ENCODE data around the gene ASTN2. TPM values are rescaled to one million over a fixed set of nuclear protein-coding genes. Genes with fewer than 3 reads are reported as not detected.

The ASTN2 gene
- total and polyA plus RNA-seq, 2 donors (not counting 3 experiments of a cell fraction or from before 2014, with no cell fraction given), result 1.0 to 1.9 TPM

DNA sequence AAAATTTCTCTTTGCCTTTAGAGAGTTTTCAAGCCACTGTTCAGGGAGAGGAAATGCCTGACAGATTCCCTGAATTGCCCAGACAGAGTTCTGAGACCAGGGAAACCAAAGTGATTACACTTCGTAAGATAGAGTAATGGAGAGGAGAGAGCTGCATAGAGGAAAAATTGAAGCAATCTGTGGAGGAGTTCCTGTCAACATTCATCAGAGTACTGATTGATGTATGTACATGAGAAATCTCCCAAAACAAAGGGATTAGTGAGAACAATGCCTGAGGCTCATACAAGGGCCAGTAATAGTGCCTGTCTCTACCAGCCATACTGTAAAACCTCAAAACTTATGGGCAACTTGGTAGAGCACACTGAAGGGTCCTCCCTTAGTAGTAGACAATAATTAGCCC is 806.8 kb downstream of the ASTN2 start:
- no peaks in the 10 kb centered on the region for H4K20me1 ChIP-seq (replicated peaks; ENCODE audit: control insufficient read depth, extremely low read depth, insufficient read depth, low read length)
- no peaks in the 10 kb centered on the region for H3K9me1 ChIP-seq (replicated peaks; ENCODE audit: control insufficient read depth, extremely low read depth, insufficient read depth, low read length)
- H3K9me3 ChIP-seq (replicated peaks; ENCODE audit: control insufficient read depth, insufficient read depth, low read length), result no peaks in the 10 kb centered on the region
- H3K4me1 ChIP-seq (ENCODE audit: control insufficient read depth, extremely low read depth, insufficient read depth, low read length), result no peaks in the 10 kb centered on the region
- TF ChIP-seq POLR2AphosphoS5 (IDR thresholded peaks at IDR 0.05; ENCODE audit: insufficient read depth, low read depth, low read length) (no peak), JUN (IDR thresholded peaks at IDR 0.05; ENCODE audit: borderline replicate concordance, insufficient read depth, insufficient read length, low read depth) (no peak)
- TF ChIP-seq, protein P1, sequence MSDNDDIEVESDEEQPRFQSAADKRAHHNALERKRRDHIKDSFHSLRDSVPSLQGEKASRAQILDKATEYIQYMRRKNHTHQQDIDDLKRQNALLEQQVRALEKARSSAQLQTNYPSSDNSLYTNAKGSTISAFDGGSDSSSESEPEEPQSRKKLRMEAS (IDR thresholded peaks at IDR 0.05; ENCODE audit: insufficient read depth, insufficient read length), result no peak
- ChIA-PET POLR2A (no interaction called here), CTCF (no interaction called here)
- H2AFZ ChIP-seq (ENCODE audit: low read depth, low read length), result no peak overlapping the region
- no TSS peak for BruUV-seq (replicated peaks)
- H3K9ac ChIP-seq (replicated peaks; ENCODE audit: extremely low read depth, insufficient read depth, low read length), result no peak overlapping the region
- FAIRE-seq (no peak), DNase-seq (ENCODE audit: low read depth, low spot score) (no peak)
- intact Hi-C loops (cut with micrococcal nuclease), result no loop called here
- H3K79me2 ChIP-seq (ENCODE audit: control insufficient read depth, insufficient read depth, low read length), result no peaks in the 10 kb centered on the region
- H3K4me2 ChIP-seq (ENCODE audit: insufficient read depth, low read length), result no peak overlapping the region
- no peaks in the 10 kb centered on the region for H3K27me3 ChIP-seq (ENCODE audit: control insufficient read depth in 2 of 2, insufficient read depth in 2 of 2, low read length in 2 of 2)
- H3K36me3 ChIP-seq (ENCODE audit: control insufficient read depth in 2 of 2, extremely low read depth in 1 of 2, insufficient read depth in 2 of 2, low read length in 2 of 2), result no peaks in the 10 kb centered on the region
- H3K4me3 ChIP-seq (replicated peaks in 1 of 3; ENCODE audit: insufficient read depth in 1 of 3, low read depth in 1 of 3, low read length in 3 of 3), result no peak overlapping the region
- dilution Hi-C loops (cut with MboI; ENCODE audit: extremely low pct_ligation_motif_present, low sequenced_read_pairs), result no loop called here
- no peak overlapping the region for H3K27ac ChIP-seq (ENCODE audit: insufficient read depth, low read depth, low read length)

DNA sequence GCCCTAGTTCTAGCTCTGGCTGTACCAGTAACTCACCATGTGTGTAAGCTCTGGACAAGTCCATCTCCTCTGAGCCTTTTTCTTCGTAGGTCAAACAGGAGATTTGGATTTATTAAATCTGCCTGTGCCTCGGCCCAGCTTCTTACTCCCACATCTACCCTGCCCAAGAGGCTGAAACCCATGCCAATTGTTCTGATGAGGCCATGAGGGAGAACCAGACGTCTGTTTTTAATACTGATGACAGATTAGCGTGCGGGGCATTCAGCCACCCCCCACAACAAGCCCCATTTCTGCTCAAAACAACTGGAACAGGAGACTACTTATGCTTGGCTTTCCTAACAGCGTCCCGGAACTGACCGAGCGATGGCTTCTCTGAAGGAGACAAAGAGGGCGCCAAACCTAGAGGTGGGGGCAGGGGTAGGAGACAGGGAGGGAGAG is 808.9 kb downstream of the ASTN2 start:
- CTCF ChIA-PET, result no interaction called here
- no peaks in the 10 kb centered on the region for H4K20me1 ChIP-seq (replicated peaks; ENCODE audit: control insufficient read depth, extremely low read depth, insufficient read depth, low read length)
- H3K4me2 ChIP-seq (ENCODE audit: insufficient read depth, low read length), result no peak overlapping the region
- H3K27ac ChIP-seq (ENCODE audit: insufficient read depth, low read depth, low read length), result no peak overlapping the region
- no peak overlapping the region for H3K9ac ChIP-seq (replicated peaks; ENCODE audit: extremely low read depth, insufficient read depth, low read length)
- no peaks in the 10 kb centered on the region for H3K9me1 ChIP-seq (replicated peaks; ENCODE audit: control insufficient read depth, extremely low read depth, insufficient read depth, low read length)
- H3K36me3 ChIP-seq (ENCODE audit: control insufficient read depth in 2 of 2, extremely low read depth in 1 of 2, insufficient read depth in 2 of 2, low read length in 2 of 2), result no peaks in the 10 kb centered on the region
- no peak for DNase-seq (ENCODE audit: low read depth, low spot score)
- H3K4me3 ChIP-seq (replicated peaks in 1 of 3; ENCODE audit: insufficient read depth in 1 of 3, low read depth in 1 of 3, low read length in 3 of 3), result no peak overlapping the region
- POLR2A ChIA-PET, result no interaction called here
- no peaks in the 10 kb centered on the region for H3K9me3 ChIP-seq (replicated peaks; ENCODE audit: control insufficient read depth, insufficient read depth, low read length)
- dilution Hi-C loops (cut with MboI; ENCODE audit: extremely low pct_ligation_motif_present, low sequenced_read_pairs), result no loop called here
- TF ChIP-seq EZH2 (IDR thresholded peaks at IDR 0.05; ENCODE audit: borderline replicate concordance, low read depth, low read length, severe bottlenecking) (no peak), JUN (IDR thresholded peaks at IDR 0.05; ENCODE audit: borderline replicate concordance, insufficient read depth, insufficient read length, low read depth) (no peak), POLR2AphosphoS5 (IDR thresholded peaks at IDR 0.05; ENCODE audit: insufficient read depth, low read depth, low read length) (no peak), GATA2 (IDR thresholded peaks at IDR 0.05; ENCODE audit: insufficient read depth, insufficient read length, low read depth, low read length) (no peak), FOS (IDR thresholded peaks at IDR 0.05; ENCODE audit: borderline replicate concordance, insufficient read depth, low read length) (no peak), MYC (IDR thresholded peaks at IDR 0.05; ENCODE audit: low read depth, low read length) (no peak), POLR2A (IDR thresholded peaks at IDR 0.05; ENCODE audit: low read depth, low read length) (no peak)
- TF ChIP-seq, protein P2, sequence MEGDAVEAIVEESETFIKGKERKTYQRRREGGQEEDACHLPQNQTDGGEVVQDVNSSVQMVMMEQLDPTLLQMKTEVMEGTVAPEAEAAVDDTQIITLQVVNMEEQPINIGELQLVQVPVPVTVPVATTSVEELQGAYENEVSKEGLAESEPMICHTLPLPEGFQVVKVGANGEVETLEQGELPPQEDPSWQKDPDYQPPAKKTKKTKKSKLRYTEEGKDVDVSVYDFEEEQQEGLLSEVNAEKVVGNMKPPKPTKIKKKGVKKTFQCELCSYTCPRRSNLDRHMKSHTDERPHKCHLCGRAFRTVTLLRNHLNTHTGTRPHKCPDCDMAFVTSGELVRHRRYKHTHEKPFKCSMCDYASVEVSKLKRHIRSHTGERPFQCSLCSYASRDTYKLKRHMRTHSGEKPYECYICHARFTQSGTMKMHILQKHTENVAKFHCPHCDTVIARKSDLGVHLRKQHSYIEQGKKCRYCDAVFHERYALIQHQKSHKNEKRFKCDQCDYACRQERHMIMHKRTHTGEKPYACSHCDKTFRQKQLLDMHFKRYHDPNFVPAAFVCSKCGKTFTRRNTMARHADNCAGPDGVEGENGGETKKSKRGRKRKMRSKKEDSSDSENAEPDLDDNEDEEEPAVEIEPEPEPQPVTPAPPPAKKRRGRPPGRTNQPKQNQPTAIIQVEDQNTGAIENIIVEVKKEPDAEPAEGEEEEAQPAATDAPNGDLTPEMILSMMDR (IDR thresholded peaks at IDR 0.05; ENCODE audit: extremely low read depth in 1 of 2, insufficient read depth in 1 of 2, low read depth in 1 of 2, low read length in 2 of 2), result no peak
- no peak overlapping the region for H2AFZ ChIP-seq (ENCODE audit: low read depth, low read length)
- no peaks in the 10 kb centered on the region for H3K27me3 ChIP-seq (ENCODE audit: control insufficient read depth in 2 of 2, insufficient read depth in 2 of 2, low read length in 2 of 2)
- intact Hi-C loops (cut with micrococcal nuclease), result no loop called here
- H3K4me1 ChIP-seq (ENCODE audit: control insufficient read depth, extremely low read depth, insufficient read depth, low read length), result no peaks in the 10 kb centered on the region
- BruUV-seq (replicated peaks), result no TSS peak
- no peak for FAIRE-seq
- H3K79me2 ChIP-seq (ENCODE audit: control insufficient read depth, insufficient read depth, low read length), result no peaks in the 10 kb centered on the region

Measured in endothelial cell of umbilical vein (primary cell).